ENCODE data around the gene SH3RF3. TPM values are rescaled to one million over a fixed set of nuclear protein-coding genes. Genes with fewer than 3 reads are reported as not detected.

SH3RF3 gene
- total RNA-seq, 1 donor from 2014 or later, result 0.47 TPM

GRCh38 chr2:109521233-109522062 is 392.4 kb downstream of the SH3RF3 start:
- Mint-ChIP-seq H3K27ac (no peak overlapping the region), H3K36me3 (ENCODE audit: low read depth) (no peaks in the 10 kb centered on the region), H3K9me3 (no peaks in the 10 kb centered on the region), H3K4me3 (no peak overlapping the region), H3K4me1 (no peaks in the 10 kb centered on the region), H3K27me3 (no peaks in the 10 kb centered on the region)
- intact Hi-C loops (cut with micrococcal nuclease), result no loop called here
- no peak for DNase-seq

GRCh38 chr2:109522063-109522374 is 393.0 kb downstream of the SH3RF3 start:
- Mint-ChIP-seq H3K9me3 (no peaks in the 10 kb centered on the region), H3K27me3 (no peaks in the 10 kb centered on the region), H3K27ac (no peak overlapping the region), H3K4me1 (no peaks in the 10 kb centered on the region), H3K4me3 (no peak overlapping the region), H3K36me3 (ENCODE audit: low read depth) (no peaks in the 10 kb centered on the region)
- intact Hi-C loops (cut with micrococcal nuclease), result no loop called here
- no peak for DNase-seq

GRCh38 chr2:109523121-109523520 is 394.1 kb downstream of the SH3RF3 start:
- Mint-ChIP-seq H3K4me3 (no peak overlapping the region), H3K27ac (no peak overlapping the region), H3K27me3 (no peaks in the 10 kb centered on the region), H3K36me3 (ENCODE audit: low read depth) (no peaks in the 10 kb centered on the region), H3K4me1 (no peaks in the 10 kb centered on the region), H3K9me3 (no peaks in the 10 kb centered on the region)
- no peak for DNase-seq
- intact Hi-C loops (cut with micrococcal nuclease), result no loop called here

- no peak for DNase-seq
- Mint-ChIP-seq H3K4me1 (no peaks in the 10 kb centered on the region), H3K9me3 (no peaks in the 10 kb centered on the region), H3K4me3 (no peak overlapping the region), H3K36me3 (ENCODE audit: low read depth) (no peaks in the 10 kb centered on the region), H3K27me3 (no peaks in the 10 kb centered on the region), H3K27ac (no peak overlapping the region)
- intact Hi-C loops (cut with micrococcal nuclease), result no loop called here
Observed at GRCh38 chr2:109523536-109524361, 394.7 kb downstream of the SH3RF3 start.

GRCh38 chr2:109525836-109526235 is 396.8 kb downstream of the SH3RF3 start:
- Mint-ChIP-seq H3K36me3 (ENCODE audit: low read depth) (no peaks in the 10 kb centered on the region), H3K9me3 (no peaks in the 10 kb centered on the region), H3K4me1 (no peaks in the 10 kb centered on the region), H3K27me3 (peaks cover 5% of the 10 kb centered on the region), H3K4me3 (no peak overlapping the region), H3K27ac (no peak overlapping the region)
- intact Hi-C loops (cut with micrococcal nuclease), result no loop called here
- DNase-seq, result no peak

- H3K4me3 Mint-ChIP-seq, result no peak overlapping the region
- no peak overlapping the region for H3K27ac Mint-ChIP-seq
- DNase-seq, result no peak
- no peaks in the 10 kb centered on the region for H3K36me3 Mint-ChIP-seq (ENCODE audit: low read depth)
- H3K9me3 Mint-ChIP-seq, result no peaks in the 10 kb centered on the region
- peaks cover 5% of the 10 kb centered on the region for H3K27me3 Mint-ChIP-seq
- intact Hi-C loops (cut with micrococcal nuclease), result no loop called here
- no peaks in the 10 kb centered on the region for H3K4me1 Mint-ChIP-seq
Observed at GRCh38 chr2:109526442-109526970, 397.5 kb downstream of the SH3RF3 start.

- DNase-seq, result no peak
- Mint-ChIP-seq H3K4me1 (no peaks in the 10 kb centered on the region), H3K9me3 (no peaks in the 10 kb centered on the region), H3K4me3 (no peak overlapping the region), H3K27me3 (peaks cover 11% of the 10 kb centered on the region), H3K36me3 (ENCODE audit: low read depth) (no peaks in the 10 kb centered on the region), H3K27ac (no peak overlapping the region)
- intact Hi-C loops (cut with micrococcal nuclease), result no loop called here
Observed at GRCh38 chr2:109527079-109527478, 398.1 kb downstream of the SH3RF3 start.

- no peaks in the 10 kb centered on the region for H3K36me3 Mint-ChIP-seq (ENCODE audit: low read depth)
- H3K27ac Mint-ChIP-seq, result no peak overlapping the region
- no peaks in the 10 kb centered on the region for H3K9me3 Mint-ChIP-seq
- intact Hi-C loops (cut with micrococcal nuclease), result no loop called here
- DNase-seq, result no peak
- H3K4me1 Mint-ChIP-seq, result no peaks in the 10 kb centered on the region
- peaks cover 16% of the 10 kb centered on the region for H3K27me3 Mint-ChIP-seq
- H3K4me3 Mint-ChIP-seq, result no peak overlapping the region
Observed at GRCh38 chr2:109527846-109528705, 399.1 kb downstream of the SH3RF3 start.

- no peaks in the 10 kb centered on the region for H3K36me3 Mint-ChIP-seq (ENCODE audit: low read depth)
- intact Hi-C loops (cut with micrococcal nuclease), result no loop called here
- H3K27me3 Mint-ChIP-seq, result peaks cover 16% of the 10 kb centered on the region
- no peak overlapping the region for H3K4me3 Mint-ChIP-seq
- DNase-seq, result no peak
- H3K4me1 Mint-ChIP-seq, result no peaks in the 10 kb centered on the region
- no peak overlapping the region for H3K27ac Mint-ChIP-seq
- no peaks in the 10 kb centered on the region for H3K9me3 Mint-ChIP-seq
Observed at GRCh38 chr2:109528811-109529501, 400.0 kb downstream of the SH3RF3 start.

GRCh38 chr2:109529532-109530449 is 400.8 kb downstream of the SH3RF3 start:
- intact Hi-C loops (cut with micrococcal nuclease), result no loop called here

GRCh38 chr2:109530712-109531111 is 401.7 kb downstream of the SH3RF3 start:
- Mint-ChIP-seq H3K4me3 (no peak overlapping the region), H3K4me1 (no peaks in the 10 kb centered on the region), H3K9me3 (no peaks in the 10 kb centered on the region), H3K27ac (no peak overlapping the region), H3K36me3 (ENCODE audit: low read depth) (no peaks in the 10 kb centered on the region), H3K27me3 (peaks cover 16% of the 10 kb centered on the region)
- no peak for DNase-seq
- intact Hi-C loops (cut with micrococcal nuclease), result no loop called here

More at GRCh38 chr2:109529532-109530449, 400.8 kb downstream of the SH3RF3 start:
- Mint-ChIP-seq H3K27ac (no peak overlapping the region), H3K4me1 (no peaks in the 10 kb centered on the region), H3K9me3 (no peaks in the 10 kb centered on the region), H3K4me3 (no peak overlapping the region), H3K36me3 (ENCODE audit: low read depth) (no peaks in the 10 kb centered on the region), H3K27me3 (peaks cover 16% of the 10 kb centered on the region)
- DNase-seq, result no peak

- Mint-ChIP-seq H3K27ac (no peak overlapping the region), H3K4me3 (no peak overlapping the region), H3K9me3 (no peaks in the 10 kb centered on the region), H3K4me1 (no peaks in the 10 kb centered on the region), H3K27me3 (peaks cover 16% of the 10 kb centered on the region), H3K36me3 (ENCODE audit: low read depth) (no peaks in the 10 kb centered on the region)
- intact Hi-C loops (cut with micrococcal nuclease), result no loop called here
- no peak for DNase-seq
Observed at GRCh38 chr2:109531221-109531620, 402.2 kb downstream of the SH3RF3 start.

Measured in activated CD4-positive, alpha-beta T cell treated with anti-CD3 and anti-CD28 coated beads, Interleukin-2, amount 10 ng/mL, durations not matched to agents 24 days and 14 days (primary cell).